NCI-H524 treated with DMSO at 0.1 percent for 48 hours (cell line): Measurements from ENCODE around the gene TUBGCP5.

Experiments used
- DNase-seq: peaks from one replicate; lab custom pipeline; 2025; lab: John Stamatoyannopoulos, UW

TUBGCP5 gene

GRCh38 chr15:22952796-22953579 is 86.4 kb downstream of the TUBGCP5 start:
- no peak for DNase-seq

GRCh38 chr15:22951381-22952280 is 87.7 kb downstream of the TUBGCP5 start:
- no peak for DNase-seq

- no peak for DNase-seq
Observed at GRCh38 chr15:22951031-22951380, 88.4 kb downstream of the TUBGCP5 start.

GRCh38 chr15:22950256-22950990 is 88.9 kb downstream of the TUBGCP5 start:
- DNase-seq = no peak
